ENCODE results near the gene THAP7. TPM values are rescaled to one million over a fixed set of nuclear protein-coding genes. Genes with fewer than 3 reads are reported as not detected.

THAP7 gene
- total and polyA plus RNA-seq, 2 of the 4 experiments (the other 2 are of a cell fraction) = 14.2 to 19.8 TPM

- Histone ChIP-seq H3K4me3 (ENCODE audit: insufficient read depth, low read depth, low read length) (peak within 1 kb of the TSS; percentile 87), H2BK120ac (ENCODE audit: low read depth, low read length) (peak within 1 kb of the TSS; percentile 74; the same call in 1 of the 2 replicates), H2AK5ac (ENCODE audit: low read depth, low read length) (peak within 1 kb of the TSS; percentile 89), H4K8ac (ENCODE audit: low read depth in 2 of 2, low read length in 2 of 2) (peak within 1 kb of the TSS; percentile 96 to 99), H3K27me3 (ENCODE audit: control insufficient read depth, insufficient read depth, low read length) (no peaks in the 10 kb centered on the region), H3K36me3 (ENCODE audit: control insufficient read depth, insufficient read depth, low read length) (peaks cover 15% of the 10 kb centered on the region), H3K23ac (ENCODE audit: low read depth, low read length) (peak within 1 kb of the TSS; percentile 96), H2BK15ac (ENCODE audit: low read depth, low read length) (peak within 1 kb of the TSS; percentile 78; the same call in 1 of the 3 replicates), H2AK9ac (replicated peaks; ENCODE audit: low read depth, low read length, poor library complexity) (peak within 1 kb of the TSS; percentile 98), H3K9ac (ENCODE audit: low read depth, low read length) (peak within 1 kb of the TSS; percentile 93), H4K20me1 (ENCODE audit: insufficient read depth, low read length) (no peaks in the 10 kb centered on the region), H3K56ac (ENCODE audit: extremely low read depth, insufficient read depth, low read length) (peak within 1 kb of the TSS; percentile 92), H2BK5ac (ENCODE audit: low read depth, low read length, poor library complexity, severe bottlenecking) (peak within 1 kb of the TSS; percentile 93), H3K18ac (ENCODE audit: low read depth, low read length) (peak within 1 kb of the TSS; percentile 90; the same call in 1 of the 2 replicates), H3K4me2 (ENCODE audit: low read depth, low read length) (peak within 1 kb of the TSS; percentile 89), H2BK20ac (ENCODE audit: low read depth, low read length) (peak within 1 kb of the TSS; percentile 43; the same call in 1 of the 2 replicates), H4K5ac (ENCODE audit: low read depth, low read length) (peak within 1 kb of the TSS; percentile 99), H3K9me3 (ENCODE audit: control insufficient read depth, insufficient read depth, low read length) (peaks cover 10% of the 10 kb centered on the region), H4K91ac (ENCODE audit: insufficient read depth, low read depth, low read length) (peak within 1 kb of the TSS; percentile 99), H2AFZ (replicated peaks; ENCODE audit: low read length, poor library complexity) (peak within 1 kb of the TSS; percentile 99), H3K9me1 (ENCODE audit: insufficient read depth, low read length) (peaks cover 28% of the 10 kb centered on the region), H3K79me1 (ENCODE audit: low read depth in 1 of 2, low read length in 2 of 2) (peaks cover 25 to 45% of the 10 kb centered on the region in 2 experiments), H3K27ac (ENCODE audit: insufficient read depth, low read length) (peak within 1 kb of the TSS; percentile 91), H3K4ac (ENCODE audit: low read depth, low read length) (peak within 1 kb of the TSS; percentile 98), H3K4me1 (ENCODE audit: control insufficient read depth, insufficient read depth, low read length) (peaks cover 11% of the 10 kb centered on the region), H3K14ac (replicated peaks; ENCODE audit: low read depth, low read length) (peak within 1 kb of the TSS; percentile 99)
- CTCF ChIA-PET = interaction anchor here (0.6 to 1.1 kb wide), 3 partner anchors 17 to 798 kb away, joined by 3 to 4 read pairs (median 3); no protein-coding TSS in a partner anchor
- dilution Hi-C loops (cut with HindIII; ENCODE audit: low sequenced_read_pairs, unreplicated experiment) (no loop called here), in situ Hi-C loops (cut with MboI; ENCODE audit: low sequenced_read_pairs) (no loop called here), intact Hi-C loops (cut with micrococcal nuclease) (loop anchor here (1.0 to 2.0 kb wide), 2 partner anchors 97 to 178 kb away; no protein-coding TSS in a partner anchor)
- ATAC-seq (ENCODE audit: low read depth) (peak; percentile 95), DNase-seq (peak; percentile 82)
- WGBS, 2 experiments (ENCODE audit: extremely low coverage in 2 of 2, insufficient read length in 1 of 2) = 1% methylated on average over 55 of the region's 87 CpGs; no CpG with 5 or more reads in 1 of the 2 experiments
- POLR2A ChIA-PET (ENCODE audit: unreplicated experiment) = interaction anchor here (0.6 to 1.3 kb wide), 4 partner anchors 10 to 110 kb away, joined by 3 to 7 read pairs (median 6); no protein-coding TSS in a partner anchor
- no TSS peak for BruUV-seq (replicated peaks)
- TF ChIP-seq RFX5 (IDR thresholded peaks at IDR 0.05; ENCODE audit: low read depth, low read length) = no peak
- TF ChIP-seq RCOR1 (IDR thresholded peaks at IDR 0.05; ENCODE audit: insufficient replicate concordance, low read length) = peak; percentile 29
- peak; percentile 85 for TF ChIP-seq POLR2A (IDR thresholded peaks at IDR 0.05; ENCODE audit: low read depth, low read length)
- no peak for TF ChIP-seq CHD1 (IDR thresholded peaks at IDR 0.05; ENCODE audit: low read depth, low read length)
- TF ChIP-seq USF2 (IDR thresholded peaks at IDR 0.05; ENCODE audit: low read depth, low read length) = peak; percentile 21; the same call in 1 of the 2 replicates
- peak; percentile 1; the same call in 1 of the 2 replicates for TF ChIP-seq MAZ (IDR thresholded peaks at IDR 0.05; ENCODE audit: borderline replicate concordance, low read depth, low read length)
- 0 out of 2 replicates have a peak, but pooled peaks have one; percentile 17 for TF ChIP-seq BHLHE40 (IDR thresholded peaks at IDR 0.05; ENCODE audit: low read depth, low read length)
- peak; percentile 83; the same call in 1 of the 2 replicates for TF ChIP-seq MXI1 (IDR thresholded peaks at IDR 0.05; ENCODE audit: borderline replicate concordance, low read depth, low read length)
- TF ChIP-seq NFE2L2 (IDR thresholded peaks at IDR 0.05; ENCODE audit: low read depth, low read length) = no peak
- TF ChIP-seq RAD21 (IDR thresholded peaks at IDR 0.05; ENCODE audit: low read length) = peak; percentile 64
- peak; percentile 58 for TF ChIP-seq SMC3 (IDR thresholded peaks at IDR 0.05; ENCODE audit: low read depth, low read length)
- TF ChIP-seq MAFK (IDR thresholded peaks at IDR 0.05; ENCODE audit: low read depth, low read length) = no peak
- no peak for TF ChIP-seq CEBPB (IDR thresholded peaks at IDR 0.05; ENCODE audit: low read depth, low read length)
- TF ChIP-seq FOS (IDR thresholded peaks at IDR 0.05; ENCODE audit: low read depth, low read length) = no peak
- TF ChIP-seq ELK1 (IDR thresholded peaks at IDR 0.05; ENCODE audit: borderline replicate concordance, low read depth, low read length) = no peak
Measured at GRCh38 chr22:20981787-20982562, 19.9 kb downstream of the THAP7 start, which contains the start of gene LZTR1. Gene LZTR1 (plus strand): TSS chr22:20982297. CDS start chr22:20982372, 75 bp downstream.
